MCF 10A (cell line): Measurements from ENCODE around the gene PDGFD. TPM values are rescaled to one million over a fixed set of nuclear protein-coding genes. Genes with fewer than 3 reads are reported as not detected.

Experiments used
- BruUV-seq: library from RNA; stranded (reverse); fragments of 400-500 nt; replicated peaks from 2 replicates; lab custom pipeline; 2021; lab: Mats Ljungman, UMichigan
- CTCF ChIA-PET: fragments of 300-600 bp; sonication (Branson Sonifier 250); formaldehyde crosslinking; extraction: SDS; loops from one replicate; lab custom pipeline; 2021; ENCODE audit warnings: antibody characterized with exemption, inconsistent platforms; lab: Yijun Ruan, JAX
- POLR2A ChIA-PET: fragments of 300-600, 350-650 bp; sonication (Branson Sonifier 250); formaldehyde crosslinking; extraction: SDS; loops from one replicate; lab custom pipeline; 2020; ENCODE audit warnings: antibody characterized with exemption, inconsistent platforms; lab: Yijun Ruan, JAX
- DNase-seq: peaks from one replicate; pipeline ENCODE4 v3.0.0-alpha.2; 2018; ENCODE audit not compliant: unreplicated experiment
- H3K27ac Mint-ChIP-seq: one replicate; pipeline ENCODE4 v1.8.0; 2022; ENCODE audit warnings: mild to moderate bottlenecking, low read depth, mixed read lengths; ENCODE audit not compliant: unreplicated experiment
- H3K27me3 Mint-ChIP-seq: one replicate; pipeline ENCODE4 v1.8.0; 2022; ENCODE audit warnings: mixed read lengths; ENCODE audit not compliant: insufficient read depth, unreplicated experiment
- H3K36me3 Mint-ChIP-seq: one replicate; pipeline ENCODE4 v1.8.0; 2022; ENCODE audit warnings: mild to moderate bottlenecking, moderate library complexity, mixed read lengths; ENCODE audit not compliant: insufficient read depth, unreplicated experiment
- H3K4me1 Mint-ChIP-seq: one replicate; pipeline ENCODE4 v1.8.0; 2022; ENCODE audit warnings: mixed read lengths; ENCODE audit not compliant: insufficient read depth, unreplicated experiment
- H3K4me3 Mint-ChIP-seq: one replicate; pipeline ENCODE4 v1.8.0; 2022; ENCODE audit warnings: mild to moderate bottlenecking, moderate library complexity, mixed read lengths; ENCODE audit not compliant: unreplicated experiment
- H3K9me3 Mint-ChIP-seq: one replicate; pipeline ENCODE4 v1.8.0; 2022; ENCODE audit warnings: mixed read lengths; ENCODE audit not compliant: unreplicated experiment
- CTCF ChIP-seq: fragments of 200-600 bp; IDR thresholded peaks from one replicate; pipeline ENCODE4 v1.8.0; 2022; ENCODE audit warnings: antibody characterized with exemption, mild to moderate bottlenecking; ENCODE audit not compliant: unreplicated experiment
- intact Hi-C: fragments of 100-400 bp; cut with micrococcal nuclease; formaldehyde crosslinking; loops from 2 replicates; pipeline ENCODE4 v1.14.1; 2022
- total RNA-seq: library from RNA; stranded (reverse); gene quantifications from 2 replicates; pipeline ENCODE4 v1.2.3, GENCODE V29; 2022

Gene PDGFD
- total RNA-seq, 1 experiment from 2014 or later, result 0.61 TPM

GRCh38 chr11:104036995-104037394 is 127.0 kb downstream of the PDGFD start:
- no TSS peak for BruUV-seq
- H3K27ac Mint-ChIP-seq, result no peak overlapping the region
- H3K9me3 Mint-ChIP-seq, result no peaks in the 10 kb centered on the region
- CTCF ChIA-PET, result interaction anchor here (0.6 kb wide), 1 partner anchor 86 kb away, joined by 3 read pairs; no protein-coding TSS in a partner anchor
- H3K4me1 Mint-ChIP-seq, result peaks cover 16% of the 10 kb centered on the region
- intact Hi-C loops, result no loop called here
- POLR2A ChIA-PET, result no interaction called here
- H3K27me3 Mint-ChIP-seq, result no peaks in the 10 kb centered on the region
- H3K36me3 Mint-ChIP-seq, result no peaks in the 10 kb centered on the region
- no peak overlapping the region for H3K4me3 Mint-ChIP-seq
- TF ChIP-seq CTCF, result no peak
- no peak for DNase-seq

GRCh38 chr11:104036588-104036987 is 127.4 kb downstream of the PDGFD start, which contains the start of gene DDI1:
Gene DDI1 (plus strand): TSS chr11:104036640. CDS start chr11:104036823, 183 bp downstream.
- Mint-ChIP-seq H3K9me3 (no peaks in the 10 kb centered on the region), H3K27ac (no peak within 1 kb of the TSS), H3K36me3 (no peaks in the 10 kb centered on the region), H3K27me3 (no peaks in the 10 kb centered on the region), H3K4me1 (peaks cover 16% of the 10 kb centered on the region), H3K4me3 (no peak within 1 kb of the TSS)
- no TSS peak for BruUV-seq
- DNase-seq, result no peak
- POLR2A ChIA-PET, result interaction anchor here (0.6 to 1.4 kb wide), 2 partner anchors 12 to 96 kb away, joined by 3 read pairs; no protein-coding TSS in a partner anchor
- CTCF ChIA-PET, result interaction anchor here (0.6 kb wide), 1 partner anchor 86 kb away, joined by 3 read pairs; no protein-coding TSS in a partner anchor
- intact Hi-C loops, result no loop called here
- no peak for TF ChIP-seq CTCF

- CTCF ChIA-PET, result no interaction called here
These were observed 130.4 kb downstream of the PDGFD start for GRCh38 chr11:104033561-104033960.

More at GRCh38 chr11:104033561-104033960, 130.4 kb downstream of the PDGFD start:
- intact Hi-C loops, result loop anchor here (2.0 kb wide), 1 partner anchor 29 kb away; no protein-coding TSS in a partner anchor
- no peak for DNase-seq
- Mint-ChIP-seq H3K27ac (peak overlapping the region; percentile 82), H3K4me1 (peaks cover 16% of the 10 kb centered on the region), H3K9me3 (no peaks in the 10 kb centered on the region), H3K27me3 (no peaks in the 10 kb centered on the region), H3K36me3 (no peaks in the 10 kb centered on the region), H3K4me3 (peak overlapping the region; percentile 38)
- no TSS peak for BruUV-seq
- POLR2A ChIA-PET, result interaction anchor here (0.6 to 2.2 kb wide), 11 partner anchors 9 to 93 kb away, joined by 3 to 9 read pairs (median 4); no protein-coding TSS in a partner anchor
- TF ChIP-seq CTCF, result no peak
